GM18519 (cell line): ENCODE results near the gene ZFYVE28.
A peak's percentile ranks its signal among the peaks of the same experiment; 100 is the strongest.
"Not testable (repeated sequence)": the region's sequence is repeated elsewhere in the genome, so short reads cannot be mapped to it uniquely, and the experiment has no call there.

Experiments
- ATAC-seq: cut with Tn5 transposase; IDR thresholded peaks from one replicate; pipeline ENCODE4 v1.9.1; 2021; ENCODE audit warnings: mild to moderate bottlenecking, moderate library complexity; ENCODE audit not compliant: unreplicated experiment, low FRiP score

The ZFYVE28 gene

GRCh38 chr4:2241410-2242353 is 176.8 kb downstream of the ZFYVE28 start, which contains the start of the genes HAUS3 and POLN:
TSS of gene HAUS3 (minus strand) at chr4:2242121. CDS start at chr4:2240946, 1,175 bp downstream.
TSS of gene POLN (minus strand) at chr4:2242121. CDS start at chr4:2229231, 12,890 bp downstream.
- peak; percentile 84 for ATAC-seq

GRCh38 chr4:2241003-2241402 is 177.4 kb downstream of the ZFYVE28 start:
- ATAC-seq: no peak

- ATAC-seq: no peak
These were observed 181.3 kb downstream of the ZFYVE28 start for GRCh38 chr4:2236944-2237666.

GRCh38 chr4:2231082-2231481 is 187.4 kb downstream of the ZFYVE28 start:
- ATAC-seq: no peak

- ATAC-seq: no peak
These were observed 192.2 kb downstream of the ZFYVE28 start for GRCh38 chr4:2226261-2226660.

- ATAC-seq: no peak
These were observed 195.6 kb downstream of the ZFYVE28 start for GRCh38 chr4:2222838-2223237.

- not testable (repeated sequence) for ATAC-seq
These were observed 197.1 kb downstream of the ZFYVE28 start for GRCh38 chr4:2221378-2221777.

GRCh38 chr4:2220016-2220630 is 198.3 kb downstream of the ZFYVE28 start:
- ATAC-seq: no peak
